Measurements from ENCODE around the gene TGM4.

The TGM4 gene

GRCh38 chr3:44892689-44893088 lies 18.3 kb downstream of the TGM4 start:
- Histone ChIP-seq H3K9me3 (replicated peaks in 1 of 2; ENCODE audit: control insufficient read depth in 2 of 2, insufficient read depth in 1 of 2, low read depth in 1 of 2, low read length in 2 of 2) (no peaks in the 10 kb centered on the region), H3K27ac (replicated peaks; ENCODE audit: low read length) (no peak overlapping the region), H2AFZ (ENCODE audit: low read length) (no peak overlapping the region), H3K23ac (ENCODE audit: low read depth, low read length, poor library complexity) (no peak overlapping the region), H3K4me3 (ENCODE audit: low read length in 2 of 2) (no peak overlapping the region), H4K91ac (ENCODE audit: low read depth, low read length, poor library complexity) (no peak overlapping the region), H3K18ac (ENCODE audit: low read length) (no peak overlapping the region), H3K4me2 (ENCODE audit: insufficient read depth, low read length, poor library complexity, severe bottlenecking) (no peak overlapping the region), H3K27me3 (ENCODE audit: control insufficient read depth in 3 of 3, insufficient read depth in 3 of 3, low read depth in 1 of 3, low read length in 3 of 3) (no peaks in the 10 kb centered on the region), H2BK12ac (ENCODE audit: low read length) (no peak overlapping the region), H3K79me1 (ENCODE audit: low read depth, low read length) (no peaks in the 10 kb centered on the region), H3K4me1 (ENCODE audit: control insufficient read depth in 2 of 2, insufficient read depth in 1 of 2, low read depth in 1 of 2, low read length in 2 of 2) (peaks cover 0 to 5% of the 10 kb centered on the region in 2 donors), H3K4ac (ENCODE audit: low read length) (no peak overlapping the region), H4K8ac (ENCODE audit: low read depth, low read length) (no peak overlapping the region), H2BK120ac (ENCODE audit: low read depth, low read length) (no peak overlapping the region), H3K9ac (ENCODE audit: low read depth, low read length, poor library complexity) (no peak overlapping the region), H2BK5ac (ENCODE audit: low read length) (no peak overlapping the region), H3K36me3 (replicated peaks in 1 of 2; ENCODE audit: control insufficient read depth in 2 of 2, insufficient read depth in 2 of 2, low read length in 2 of 2) (no peaks in the 10 kb centered on the region), H2BK15ac (ENCODE audit: low read length) (no peak overlapping the region), H2AK5ac (ENCODE audit: low read depth, low read length) (no peak overlapping the region), H3K14ac (ENCODE audit: low read length) (no peak overlapping the region)
- no peak for DNase-seq (ENCODE audit: low spot score)
- no CpG with 5 or more reads among the region's 3 CpGs for WGBS, 2 donors (ENCODE audit: extremely low coverage in 2 of 2, insufficient read length in 2 of 2, insufficient replicate concordance in 1 of 2)

- Histone ChIP-seq H2BK15ac (ENCODE audit: low read length) (peak overlapping the region; percentile 71), H3K4ac (ENCODE audit: low read length) (no peak overlapping the region), H4K91ac (ENCODE audit: low read depth, low read length, poor library complexity) (no peak overlapping the region), H3K4me3 (ENCODE audit: low read length in 2 of 2) (no peak overlapping the region), H3K18ac (ENCODE audit: low read length) (no peak overlapping the region), H4K8ac (ENCODE audit: low read depth, low read length) (no peak overlapping the region), H3K36me3 (replicated peaks in 1 of 2; ENCODE audit: control insufficient read depth in 2 of 2, insufficient read depth in 2 of 2, low read length in 2 of 2) (no peaks in the 10 kb centered on the region), H2BK120ac (ENCODE audit: low read depth, low read length) (no peak overlapping the region), H3K23ac (ENCODE audit: low read depth, low read length, poor library complexity) (no peak overlapping the region), H3K27ac (replicated peaks; ENCODE audit: low read length) (no peak overlapping the region), H3K27me3 (ENCODE audit: control insufficient read depth in 3 of 3, insufficient read depth in 3 of 3, low read depth in 1 of 3, low read length in 3 of 3) (no peaks in the 10 kb centered on the region), H2AFZ (ENCODE audit: low read length) (no peak overlapping the region), H2BK12ac (ENCODE audit: low read length) (no peak overlapping the region), H3K9ac (ENCODE audit: low read depth, low read length, poor library complexity) (no peak overlapping the region), H2AK5ac (ENCODE audit: low read depth, low read length) (no peak overlapping the region), H3K14ac (ENCODE audit: low read length) (no peak overlapping the region), H2BK5ac (ENCODE audit: low read length) (no peak overlapping the region), H3K4me1 (ENCODE audit: control insufficient read depth in 2 of 2, insufficient read depth in 1 of 2, low read depth in 1 of 2, low read length in 2 of 2) (peaks cover 0 to 5% of the 10 kb centered on the region in 2 donors), H3K4me2 (ENCODE audit: insufficient read depth, low read length, poor library complexity, severe bottlenecking) (no peak overlapping the region), H3K9me3 (replicated peaks in 1 of 2; ENCODE audit: control insufficient read depth in 2 of 2, insufficient read depth in 1 of 2, low read depth in 1 of 2, low read length in 2 of 2) (no peaks in the 10 kb centered on the region), H3K79me1 (ENCODE audit: low read depth, low read length) (no peaks in the 10 kb centered on the region)
- WGBS, 2 donors (ENCODE audit: extremely low coverage in 2 of 2, insufficient read length in 2 of 2, insufficient replicate concordance in 1 of 2): no CpG with 5 or more reads among the region's 2 CpGs
- no peak for DNase-seq (ENCODE audit: low spot score)
Measured at GRCh38 chr3:44893097-44893496, 18.7 kb downstream of the TGM4 start.

- H3K79me1 ChIP-seq (ENCODE audit: low read depth, low read length): no peaks in the 10 kb centered on the region
- H2AFZ ChIP-seq (ENCODE audit: low read length): peak overlapping the region; percentile 72
- WGBS, 2 donors (ENCODE audit: extremely low coverage in 2 of 2, insufficient read length in 2 of 2, insufficient replicate concordance in 1 of 2): no CpG with 5 or more reads among the region's 5 CpGs
- H2AK5ac ChIP-seq (ENCODE audit: low read depth, low read length): no peak overlapping the region
- H3K23ac ChIP-seq (ENCODE audit: low read depth, low read length, poor library complexity): no peak overlapping the region
- no peak overlapping the region for H2BK15ac ChIP-seq (ENCODE audit: low read length)
- peaks cover 6 to 7% of the 10 kb centered on the region in 2 donors for H3K4me1 ChIP-seq (ENCODE audit: control insufficient read depth in 2 of 2, insufficient read depth in 1 of 2, low read depth in 1 of 2, low read length in 2 of 2)
- H4K91ac ChIP-seq (ENCODE audit: low read depth, low read length, poor library complexity): no peak overlapping the region
- no peak overlapping the region for H2BK12ac ChIP-seq (ENCODE audit: low read length)
- no peaks in the 10 kb centered on the region for H3K27me3 ChIP-seq (ENCODE audit: control insufficient read depth in 3 of 3, insufficient read depth in 3 of 3, low read depth in 1 of 3, low read length in 3 of 3)
- DNase-seq (ENCODE audit: low spot score): no peak
- H3K4me2 ChIP-seq (ENCODE audit: insufficient read depth, low read length, poor library complexity, severe bottlenecking): no peak overlapping the region
- H4K8ac ChIP-seq (ENCODE audit: low read depth, low read length): no peak overlapping the region
- no peak overlapping the region for H3K14ac ChIP-seq (ENCODE audit: low read length)
- no peak overlapping the region for H3K4me3 ChIP-seq (ENCODE audit: low read length in 2 of 2)
- H3K9ac ChIP-seq (ENCODE audit: low read depth, low read length, poor library complexity): no peak overlapping the region
- H3K27ac ChIP-seq (replicated peaks; ENCODE audit: low read length): no peak overlapping the region
- no peaks in the 10 kb centered on the region for H3K9me3 ChIP-seq (replicated peaks in 1 of 2; ENCODE audit: control insufficient read depth in 2 of 2, insufficient read depth in 1 of 2, low read depth in 1 of 2, low read length in 2 of 2)
- no peaks in the 10 kb centered on the region for H3K36me3 ChIP-seq (replicated peaks in 1 of 2; ENCODE audit: control insufficient read depth in 2 of 2, insufficient read depth in 2 of 2, low read length in 2 of 2)
- H2BK5ac ChIP-seq (ENCODE audit: low read length): no peak overlapping the region
- no peak overlapping the region for H2BK120ac ChIP-seq (ENCODE audit: low read depth, low read length)
- H3K18ac ChIP-seq (ENCODE audit: low read length): peak overlapping the region; percentile 51
- no peak overlapping the region for H3K4ac ChIP-seq (ENCODE audit: low read length)
Measured at GRCh38 chr3:44894485-44894884, 20.1 kb downstream of the TGM4 start.

DNA sequence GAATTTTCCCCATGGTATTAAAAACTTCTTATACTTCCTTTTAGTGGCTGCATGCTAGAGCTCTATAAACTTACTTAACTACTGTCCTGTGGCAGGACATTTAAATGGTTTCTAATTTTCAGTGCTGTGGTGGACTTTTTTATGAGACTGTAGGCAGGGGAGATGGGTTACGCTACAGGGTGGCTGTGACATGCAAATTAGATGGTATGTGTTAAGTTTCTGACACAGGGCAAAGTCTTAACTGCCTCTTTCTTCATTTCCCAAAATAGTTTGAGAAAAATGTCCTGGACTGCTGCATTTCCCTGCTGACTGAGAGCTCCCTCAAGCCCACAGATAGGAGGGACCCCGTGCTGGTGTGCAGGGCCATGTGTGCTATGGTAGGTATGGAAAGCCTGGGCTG lies 22.0 kb downstream of the TGM4 start:
- Histone ChIP-seq H3K79me1 (ENCODE audit: low read depth, low read length) (no peaks in the 10 kb centered on the region), H4K91ac (ENCODE audit: low read depth, low read length, poor library complexity) (no peak overlapping the region), H2AK5ac (ENCODE audit: low read depth, low read length) (no peak overlapping the region), H3K4me1 (ENCODE audit: control insufficient read depth in 2 of 2, insufficient read depth in 1 of 2, low read depth in 1 of 2, low read length in 2 of 2) (peaks cover 15 to 16% of the 10 kb centered on the region in 2 donors), H3K27ac (replicated peaks; ENCODE audit: low read length) (no peak overlapping the region), H3K14ac (ENCODE audit: low read length) (no peak overlapping the region), H2BK15ac (ENCODE audit: low read length) (no peak overlapping the region), H3K4me2 (ENCODE audit: insufficient read depth, low read length, poor library complexity, severe bottlenecking) (no peak overlapping the region), H2BK120ac (ENCODE audit: low read depth, low read length) (no peak overlapping the region), H3K27me3 (ENCODE audit: control insufficient read depth in 3 of 3, insufficient read depth in 3 of 3, low read depth in 1 of 3, low read length in 3 of 3) (no peaks in the 10 kb centered on the region), H3K18ac (ENCODE audit: low read length) (no peak overlapping the region), H4K8ac (ENCODE audit: low read depth, low read length) (no peak overlapping the region), H3K9ac (ENCODE audit: low read depth, low read length, poor library complexity) (peak overlapping the region; percentile 38), H3K9me3 (replicated peaks in 1 of 2; ENCODE audit: control insufficient read depth in 2 of 2, insufficient read depth in 1 of 2, low read depth in 1 of 2, low read length in 2 of 2) (no peaks in the 10 kb centered on the region), H3K36me3 (replicated peaks in 1 of 2; ENCODE audit: control insufficient read depth in 2 of 2, insufficient read depth in 2 of 2, low read length in 2 of 2) (no peaks in the 10 kb centered on the region), H3K4me3 (ENCODE audit: low read length in 2 of 2) (no peak overlapping the region), H3K4ac (ENCODE audit: low read length) (no peak overlapping the region), H2BK12ac (ENCODE audit: low read length) (no peak overlapping the region), H2AFZ (ENCODE audit: low read length) (no peak overlapping the region), H3K23ac (ENCODE audit: low read depth, low read length, poor library complexity) (no peak overlapping the region), H2BK5ac (ENCODE audit: low read length) (no peak overlapping the region)
- DNase-seq (ENCODE audit: low spot score): no peak
- no CpG with 5 or more reads among the region's 2 CpGs for WGBS, 2 donors (ENCODE audit: extremely low coverage in 2 of 2, insufficient read length in 2 of 2, insufficient replicate concordance in 1 of 2)

All from neuronal stem cell (in vitro differentiated cells).